ENCODE measurements around the gene OTULIN. TPM values are rescaled to one million over a fixed set of nuclear protein-coding genes. Genes with fewer than 3 reads are reported as not detected.

OTULIN gene
- 10 to 100 TPM in 2 of 4 donors, 1 to 10 TPM in 2; 5.0 to 30.1 (median 17.8) TPM for total RNA-seq

GRCh38 chr5:14664270-14665100, at the start of gene OTULIN:
Gene OTULIN, plus strand, starts transcription at chr5:14664718. Its CDS starts 108 bp downstream, at chr5:14664826.
- intact Hi-C loops (cut with DNase I; ENCODE audit: low total_unique reads): no loop called here
- H3K27me3 ChIP-seq: no peaks in the 10 kb centered on the region
- DNase-seq: peak; percentile 86 to 90
- H3K4me1 ChIP-seq: no peaks in the 10 kb centered on the region
- no peaks in the 10 kb centered on the region for H3K36me3 ChIP-seq
- H3K4me3 ChIP-seq: peak within 1 kb of the TSS; percentile 47 to 54
- H3K27ac ChIP-seq: peak within 1 kb of the TSS; percentile 85 to 90
- peak in 1 of 4 experiments; percentile 15 for TF ChIP-seq CTCF (IDR thresholded peaks at IDR 0.05)
- peak; percentile 75 to 95 for TF ChIP-seq POLR2A (IDR thresholded peaks at IDR 0.05)
- H3K9me3 ChIP-seq: no peaks in the 10 kb centered on the region

- Histone ChIP-seq H3K4me1 (no peaks in the 10 kb centered on the region), H3K27ac (no peak overlapping the region), H3K36me3 (no peaks in the 10 kb centered on the region), H3K4me3 (no peak overlapping the region), H3K27me3 (no peaks in the 10 kb centered on the region), H3K9me3 (no peaks in the 10 kb centered on the region)
- intact Hi-C loops (cut with DNase I; ENCODE audit: low total_unique reads): no loop called here
- no peak for TF ChIP-seq CTCF (IDR thresholded peaks at IDR 0.05)
- TF ChIP-seq POLR2A (IDR thresholded peaks at IDR 0.05): no peak
- no peak for DNase-seq
Observed at GRCh38 chr5:14615365-14615764, 49.2 kb upstream of the OTULIN start.

- DNase-seq: no peak
- no peaks in the 10 kb centered on the region for H3K36me3 ChIP-seq
- H3K4me3 ChIP-seq: no peak overlapping the region
- no peaks in the 10 kb centered on the region for H3K9me3 ChIP-seq
- H3K4me1 ChIP-seq: no peaks in the 10 kb centered on the region
- TF ChIP-seq CTCF (IDR thresholded peaks at IDR 0.05): no peak
- no peak for TF ChIP-seq POLR2A (IDR thresholded peaks at IDR 0.05)
- intact Hi-C loops (cut with DNase I; ENCODE audit: low total_unique reads): no loop called here
- H3K27me3 ChIP-seq: no peaks in the 10 kb centered on the region
- no peak overlapping the region for H3K27ac ChIP-seq
Observed at GRCh38 chr5:14617441-14617840, 47.1 kb upstream of the OTULIN start.

- intact Hi-C loops (cut with DNase I; ENCODE audit: low total_unique reads): no loop called here
Observed at GRCh38 chr5:14627270-14627669, 37.2 kb upstream of the OTULIN start.

More at GRCh38 chr5:14627270-14627669, 37.2 kb upstream of the OTULIN start:
- H3K27ac ChIP-seq: no peak overlapping the region
- DNase-seq: no peak
- no peaks in the 10 kb centered on the region for H3K9me3 ChIP-seq
- H3K36me3 ChIP-seq: no peaks in the 10 kb centered on the region
- no peak for TF ChIP-seq CTCF (IDR thresholded peaks at IDR 0.05)
- TF ChIP-seq POLR2A (IDR thresholded peaks at IDR 0.05): no peak
- no peak overlapping the region for H3K4me3 ChIP-seq
- H3K27me3 ChIP-seq: no peaks in the 10 kb centered on the region
- no peaks in the 10 kb centered on the region for H3K4me1 ChIP-seq

Measured in uterus (tissue), 4 donors.